Kidney glomerular epithelial cell (primary cell): ENCODE data around the gene SUPT4H1.

Source experiments
- DNase-seq: peaks from one replicate; lab custom pipeline; 2025; lab: John Stamatoyannopoulos, UW

The SUPT4H1 gene

GRCh38 chr17:58380207-58381123, 28.5 kb upstream of the SUPT4H1 start:
- DNase-seq: no peak

GRCh38 chr17:58379511-58379824, 27.5 kb upstream of the SUPT4H1 start:
- no peak for DNase-seq

DNA sequence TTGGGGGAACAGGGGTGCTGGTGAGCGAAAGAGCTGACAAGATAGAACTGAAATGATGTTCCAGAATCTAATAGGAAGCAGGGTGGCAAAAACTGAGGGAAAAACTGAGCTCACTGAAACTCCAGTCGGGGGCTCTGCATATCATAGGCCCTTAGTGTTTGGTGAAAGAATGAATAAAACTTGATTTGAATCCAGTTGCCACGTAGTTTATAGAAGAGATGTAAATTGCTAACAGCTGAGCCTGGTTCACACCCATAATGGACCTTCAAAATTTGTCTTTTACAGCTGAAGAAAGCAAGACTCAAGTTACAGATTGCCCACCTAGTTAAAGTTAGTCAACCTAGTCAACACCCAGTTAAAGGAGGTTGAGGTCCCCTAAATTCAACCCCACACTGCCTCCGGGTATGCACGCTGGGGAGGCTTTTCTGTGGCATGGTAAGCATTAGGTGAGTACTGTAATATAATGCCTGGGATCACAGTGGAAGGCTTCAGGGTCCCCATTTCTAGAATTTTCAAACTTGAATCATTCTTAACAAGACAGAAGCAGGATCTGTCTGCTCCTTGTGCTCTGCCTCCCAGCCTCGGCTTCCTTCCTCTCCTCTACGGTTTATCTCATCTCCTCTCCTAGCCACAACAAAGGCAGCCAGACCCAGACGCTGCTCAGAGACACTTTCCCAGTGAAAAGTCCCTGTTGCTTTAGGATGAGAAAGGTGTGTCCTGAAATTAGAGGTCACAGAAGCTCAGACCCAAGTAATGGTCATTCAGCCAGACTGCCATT, 26.9 kb upstream of the SUPT4H1 start:
- no peak for DNase-seq

GRCh38 chr17:58377661-58378060, 25.7 kb upstream of the SUPT4H1 start:
- DNase-seq: no peak

DNA sequence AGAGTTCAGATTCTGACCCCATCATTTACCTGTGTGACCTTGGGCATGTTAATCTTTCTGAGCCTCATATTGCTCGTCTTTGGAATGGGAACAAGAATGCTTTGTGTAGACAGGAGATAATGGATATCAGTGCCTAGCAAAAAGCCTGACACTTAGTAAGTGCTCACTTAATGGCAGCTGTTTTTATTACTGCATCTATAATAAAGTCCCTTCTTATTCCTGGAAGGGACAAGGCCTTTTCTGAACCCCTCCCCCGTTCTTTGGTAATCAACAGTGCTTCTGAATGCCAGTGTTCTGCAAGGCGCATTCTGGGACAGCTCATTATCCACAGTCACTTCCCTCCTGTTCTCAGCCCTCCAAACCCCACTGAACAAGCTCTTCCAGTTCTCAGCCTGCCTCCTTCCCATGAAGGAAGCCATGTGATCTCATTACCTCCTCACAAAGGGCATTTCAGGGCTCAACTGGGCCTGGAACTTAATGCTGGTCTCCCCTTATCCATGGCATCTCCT, 25.1 kb upstream of the SUPT4H1 start:
- no peak for DNase-seq

DNA sequence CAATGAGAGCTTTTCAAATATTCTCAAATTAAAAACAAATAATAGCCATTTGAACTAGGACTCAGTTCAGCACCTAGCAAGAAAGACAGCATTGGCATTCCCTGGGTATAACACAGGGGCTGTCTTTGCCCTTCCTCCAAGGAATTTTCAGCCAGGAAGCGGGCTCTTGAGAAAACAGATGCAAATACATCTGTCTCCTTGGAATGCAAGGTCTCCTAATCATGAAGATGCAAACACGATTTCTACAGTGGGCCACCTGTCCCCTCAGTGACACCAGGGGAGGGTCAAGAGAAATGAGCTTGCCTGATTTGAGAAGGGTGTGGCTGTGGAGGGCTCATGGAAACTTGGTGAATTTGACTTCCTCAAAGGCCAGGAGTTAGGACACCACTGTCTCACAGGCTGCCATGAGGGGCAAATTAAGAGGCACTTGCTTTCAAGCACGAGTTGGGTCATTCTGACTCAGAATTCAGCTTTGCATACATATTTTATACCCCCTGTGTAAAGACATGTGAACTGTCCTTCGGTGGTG, 24.5 kb upstream of the SUPT4H1 start:
- DNase-seq: no peak

DNA sequence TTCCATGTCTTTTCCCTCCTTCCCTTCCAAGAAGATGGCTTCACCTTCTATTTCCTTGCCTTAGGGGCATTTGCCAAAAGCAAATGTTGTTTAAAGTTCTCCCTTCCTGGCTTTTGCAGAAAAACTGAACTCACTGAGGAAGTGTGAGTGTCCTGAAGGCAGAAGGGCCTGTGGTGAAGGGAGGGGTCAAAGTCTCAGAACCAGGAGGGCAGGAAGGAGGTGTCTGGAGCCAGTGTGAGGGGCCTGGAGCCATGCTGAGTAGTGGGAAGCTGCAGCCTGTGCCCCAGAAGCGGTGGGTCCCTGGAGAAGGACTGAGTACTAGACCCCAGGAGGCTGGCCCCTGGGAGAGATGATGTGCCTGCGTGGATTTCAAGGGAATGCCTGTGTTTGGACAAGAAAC, 23.8 kb upstream of the SUPT4H1 start:
- DNase-seq: no peak

GRCh38 chr17:58375256-58375655, 23.3 kb upstream of the SUPT4H1 start:
- DNase-seq: no peak

- DNase-seq: no peak
Observed at GRCh38 chr17:58373923-58374322, 21.9 kb upstream of the SUPT4H1 start.

GRCh38 chr17:58373003-58373402, 21.0 kb upstream of the SUPT4H1 start:
- no peak for DNase-seq

DNA sequence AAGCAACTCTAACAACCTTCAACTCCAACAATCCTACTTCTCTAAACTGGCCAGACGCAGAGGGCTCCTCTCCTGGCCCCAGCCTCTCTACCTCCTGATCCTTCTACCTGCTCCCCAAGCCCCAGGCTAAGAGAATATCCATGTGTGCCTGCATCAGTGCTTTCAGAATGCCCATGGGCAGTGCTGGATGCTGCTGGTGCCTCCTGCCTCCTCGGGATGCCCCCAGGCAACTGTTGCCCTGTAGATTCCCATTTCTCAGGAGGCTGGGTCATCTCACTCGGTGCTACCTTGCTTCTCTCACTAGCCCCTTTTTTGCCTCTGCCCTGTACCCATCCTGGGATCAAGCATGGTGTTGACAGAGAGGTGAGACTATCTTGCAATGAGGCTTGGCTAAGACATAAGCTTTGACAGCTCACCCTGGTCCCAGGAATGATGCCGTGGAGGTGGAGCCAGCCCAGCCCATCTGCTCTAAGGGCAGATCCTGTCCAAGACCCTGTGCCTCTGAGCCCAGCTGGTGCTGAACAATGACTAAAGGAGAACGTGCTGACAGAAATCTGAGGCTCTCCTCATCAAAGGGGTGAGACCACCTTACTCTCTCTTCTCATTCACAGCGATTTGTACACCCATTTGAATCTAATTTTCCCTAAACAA, 19.4 kb upstream of the SUPT4H1 start:
- DNase-seq: no peak

DNA sequence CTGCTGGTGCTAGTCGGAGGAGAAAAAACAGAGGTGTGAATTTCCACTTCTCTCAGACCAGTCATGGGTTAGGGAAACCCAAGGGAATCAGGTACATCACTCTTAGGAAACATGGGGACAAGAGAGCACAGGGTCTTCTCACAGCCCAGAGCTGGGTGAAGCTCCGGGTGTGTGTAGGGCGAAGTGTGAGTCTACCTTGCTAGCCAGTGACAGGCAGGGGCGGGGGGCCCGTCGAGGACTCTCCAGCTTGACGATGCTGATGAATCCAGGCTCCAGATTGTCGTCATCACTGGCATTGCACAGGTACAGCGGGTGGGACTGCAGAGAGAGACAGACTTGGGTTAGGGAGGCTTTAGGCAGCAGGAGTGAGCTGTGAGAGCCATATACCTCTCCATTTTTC, 18.7 kb upstream of the SUPT4H1 start:
- no peak for DNase-seq

DNA sequence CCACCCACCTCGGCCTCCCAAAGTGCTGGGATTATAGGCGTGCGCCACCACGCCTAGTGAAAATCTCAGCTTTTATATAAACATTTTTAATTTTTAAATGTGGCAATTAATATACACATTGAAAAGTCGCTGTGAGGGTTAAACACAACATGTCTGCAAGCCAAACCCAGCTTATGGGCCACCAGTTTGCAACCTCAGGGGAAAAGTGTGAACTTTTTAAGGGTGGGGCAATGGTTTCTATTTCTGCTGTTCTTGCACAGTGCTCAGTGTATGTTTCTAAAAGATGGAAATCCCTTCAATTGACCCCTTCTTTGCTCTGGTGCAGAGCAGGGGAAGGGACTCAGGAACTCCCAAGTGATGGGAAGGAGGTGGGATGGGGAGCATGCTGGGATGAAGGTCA, 18.3 kb upstream of the SUPT4H1 start:
- no peak for DNase-seq

- no peak for DNase-seq
Observed at GRCh38 chr17:58369214-58370031, 17.4 kb upstream of the SUPT4H1 start.

DNA sequence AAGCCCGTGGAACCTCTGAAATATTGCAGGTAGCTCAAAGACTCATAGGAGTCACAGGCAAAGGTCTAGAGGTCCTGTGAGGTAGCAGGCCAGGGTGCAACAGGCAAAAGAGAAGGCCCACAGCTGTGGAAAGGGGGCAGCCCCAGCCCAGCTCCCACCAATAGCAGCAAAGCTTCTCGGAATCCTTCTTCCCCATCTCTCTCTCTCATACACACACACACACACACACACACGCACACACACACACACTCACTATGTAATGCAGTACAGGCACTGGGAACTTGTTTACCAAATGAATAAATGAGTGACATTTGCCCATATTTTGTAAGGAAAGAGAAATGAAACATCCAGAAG, 16.8 kb upstream of the SUPT4H1 start:
- DNase-seq: no peak

DNA sequence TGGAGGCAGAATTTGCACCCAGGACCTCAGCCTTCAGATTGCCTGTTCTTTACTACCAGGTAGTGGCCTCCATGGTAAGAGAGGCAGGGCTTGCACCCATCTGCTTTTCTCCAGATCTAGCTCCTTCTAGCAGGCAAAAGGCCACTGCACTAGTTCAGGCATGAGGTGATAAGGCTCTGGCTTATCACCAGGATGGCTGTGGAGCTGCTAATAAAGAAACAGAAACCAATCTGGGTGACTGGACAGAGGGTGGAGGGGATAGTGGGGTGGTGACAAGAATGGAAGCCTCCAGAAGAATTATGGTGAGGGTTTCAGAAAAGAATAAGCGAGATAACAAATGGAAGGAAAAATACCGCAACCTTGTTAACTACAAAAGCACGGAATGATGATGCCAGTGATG, 15.5 kb upstream of the SUPT4H1 start:
- no peak for DNase-seq

GRCh38 chr17:58365980-58366595, 14.1 kb upstream of the SUPT4H1 start:
- DNase-seq: no peak

GRCh38 chr17:58365185-58365979, 13.4 kb upstream of the SUPT4H1 start:
- no peak for DNase-seq

- no peak for DNase-seq
Observed at GRCh38 chr17:58364270-58364942, 12.4 kb upstream of the SUPT4H1 start.
